ENCODE results near the gene AP3B1. TPM values are rescaled to one million over a fixed set of nuclear protein-coding genes. Genes with fewer than 3 reads are reported as not detected.

Gene AP3B1
- total RNA-seq, 1 donor from 2014 or later, result 64.1 TPM

GRCh38 chr5:78003450-78003849 is 291.0 kb downstream of the AP3B1 start:
- DNase-seq (ENCODE audit: low read depth), result no peak

DNA sequence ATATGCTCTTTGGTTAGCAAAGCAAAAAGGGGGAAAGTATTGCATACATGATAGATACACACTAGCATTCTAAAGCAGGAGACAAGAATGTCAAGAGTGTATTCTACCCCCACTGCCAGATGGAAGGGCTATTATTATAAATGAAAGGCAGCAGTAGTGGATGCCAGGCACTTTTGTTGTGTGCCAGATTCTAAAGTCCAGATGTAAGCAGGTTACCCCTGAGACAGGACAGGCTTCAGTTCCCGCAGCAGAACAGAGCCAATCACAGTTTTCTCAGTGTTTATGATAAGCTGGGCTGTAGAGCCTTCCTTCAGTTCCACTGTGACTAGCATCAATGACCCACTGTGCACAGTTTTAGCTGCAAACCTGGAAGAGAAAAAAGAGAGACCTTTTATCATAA is 291.8 kb downstream of the AP3B1 start:
- DNase-seq (ENCODE audit: low read depth), result no peak

DNA sequence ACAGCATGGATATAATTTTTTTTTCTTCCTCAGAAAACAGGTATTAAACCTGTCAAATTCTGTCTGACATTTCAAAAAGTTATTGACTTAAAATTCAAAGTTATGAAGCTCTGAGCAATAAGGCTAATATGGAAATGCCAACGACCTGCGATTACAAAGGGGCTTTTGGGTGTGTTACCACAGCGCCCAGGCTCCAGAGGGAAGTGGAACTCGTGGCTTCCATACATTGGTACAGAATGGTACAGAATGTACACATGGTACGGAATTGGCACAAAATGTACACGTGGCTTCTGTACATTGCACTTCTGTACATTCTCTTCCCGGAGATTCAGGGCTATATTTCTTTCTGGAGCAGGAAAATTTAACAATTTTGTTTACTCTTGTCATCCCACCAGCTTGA is 293.3 kb downstream of the AP3B1 start:
- no peak for DNase-seq (ENCODE audit: low read depth)

DNA sequence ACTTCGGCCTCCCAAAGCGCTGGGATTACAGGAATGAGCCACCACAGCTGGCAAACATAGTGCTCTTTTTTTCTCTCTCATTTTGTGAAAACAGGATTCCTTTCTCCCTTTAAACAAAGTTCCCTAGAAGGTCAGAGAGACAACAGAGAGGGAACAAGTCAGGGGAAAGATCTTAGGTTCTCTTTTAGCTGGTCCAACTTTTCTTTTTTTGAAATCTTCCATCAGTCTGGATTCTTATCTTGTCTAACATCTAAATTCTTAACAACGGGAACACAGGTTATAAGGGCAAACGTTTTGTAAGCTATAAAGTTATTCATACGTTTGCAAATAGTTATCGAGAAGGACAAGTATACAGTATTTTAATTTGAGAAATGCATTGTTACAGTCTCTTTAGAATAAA is 294.3 kb downstream of the AP3B1 start:
- DNase-seq (ENCODE audit: low read depth), result no peak

GRCh38 chr5:77999399-77999798 is 295.1 kb downstream of the AP3B1 start:
- no peak for DNase-seq (ENCODE audit: low read depth)

GRCh38 chr5:77996943-77997342 is 297.6 kb downstream of the AP3B1 start:
- no peak for DNase-seq (ENCODE audit: low read depth)

DNA sequence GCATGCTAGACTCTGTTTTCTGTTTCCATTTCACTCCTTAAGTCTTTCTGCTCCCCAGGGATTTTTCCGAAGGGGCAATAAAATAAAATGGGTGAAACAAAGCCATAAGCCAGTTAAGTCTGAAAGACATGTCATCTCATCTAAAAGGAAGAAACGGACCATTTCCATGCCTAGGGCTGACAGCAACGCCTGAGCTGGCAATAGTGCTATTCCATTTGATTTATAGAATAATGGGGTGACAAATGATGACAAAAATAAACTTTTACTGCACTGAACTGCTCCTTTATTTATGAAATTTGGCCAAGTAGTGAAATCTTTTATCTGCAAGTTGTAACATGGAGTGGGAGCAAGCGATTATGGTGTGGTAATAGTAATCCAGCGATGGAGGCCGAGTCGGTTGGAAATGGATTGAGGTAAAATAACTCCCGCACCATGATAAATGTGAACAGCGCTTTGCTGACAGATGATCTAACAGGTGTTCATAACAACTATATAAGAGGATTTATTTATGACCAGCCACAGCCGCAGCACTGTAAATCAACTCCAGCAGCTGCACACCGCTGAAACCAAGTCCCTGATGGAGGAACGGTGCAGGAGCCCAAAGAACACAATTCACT is 298.6 kb downstream of the AP3B1 start:
- DNase-seq (ENCODE audit: low read depth), result no peak

DNA sequence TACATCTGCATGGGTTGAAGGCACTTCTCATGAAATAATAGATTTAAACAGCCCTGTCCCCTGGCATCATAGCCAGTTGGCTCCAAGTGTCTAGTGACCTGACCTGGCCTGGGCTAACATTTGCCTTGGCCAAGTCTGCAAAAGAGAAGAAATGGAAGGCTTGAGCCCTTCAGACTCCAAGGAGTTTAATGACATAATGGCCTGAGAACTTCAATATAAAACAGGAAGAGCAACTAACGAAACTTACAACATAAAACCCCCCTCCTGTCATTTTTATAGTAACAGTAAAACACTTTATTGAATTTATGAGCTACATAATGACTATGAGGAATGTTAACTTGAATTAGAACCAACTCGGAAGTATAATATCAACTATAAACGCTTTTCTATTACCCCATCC is 299.6 kb downstream of the AP3B1 start:
- DNase-seq (ENCODE audit: low read depth), result no peak

DNA sequence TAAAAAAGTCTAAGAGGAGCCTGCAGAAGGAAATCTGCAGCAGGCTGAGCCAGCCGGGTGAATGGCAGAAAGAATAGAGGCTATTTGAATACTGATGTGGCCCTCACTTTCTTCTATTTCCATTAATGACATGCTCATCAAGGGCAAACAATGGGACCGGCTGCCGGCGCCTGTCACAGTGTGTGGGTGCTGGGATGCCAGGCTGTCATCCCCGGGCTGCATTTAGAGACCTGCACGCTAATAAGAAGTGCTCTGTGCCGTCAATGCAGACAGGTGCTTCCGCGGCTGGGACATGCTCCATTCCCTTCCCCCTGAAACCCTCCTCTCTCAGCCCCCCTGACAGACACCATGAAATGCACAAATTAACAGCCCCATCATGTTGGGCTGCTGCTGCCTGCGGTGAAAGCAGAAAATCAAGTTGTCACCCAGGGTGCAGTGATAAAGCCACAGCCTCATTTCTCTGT is 300.6 kb downstream of the AP3B1 start:
- DNase-seq (ENCODE audit: low read depth), result no peak

GRCh38 chr5:77993141-77993854 is 301.2 kb downstream of the AP3B1 start:
- DNase-seq (ENCODE audit: low read depth), result no peak

- no peak for DNase-seq (ENCODE audit: low read depth)
Measured at GRCh38 chr5:77991084-77991483, 303.4 kb downstream of the AP3B1 start.

- DNase-seq (ENCODE audit: low read depth), result no peak
Measured at GRCh38 chr5:77990020-77990419, 304.5 kb downstream of the AP3B1 start.

DNA sequence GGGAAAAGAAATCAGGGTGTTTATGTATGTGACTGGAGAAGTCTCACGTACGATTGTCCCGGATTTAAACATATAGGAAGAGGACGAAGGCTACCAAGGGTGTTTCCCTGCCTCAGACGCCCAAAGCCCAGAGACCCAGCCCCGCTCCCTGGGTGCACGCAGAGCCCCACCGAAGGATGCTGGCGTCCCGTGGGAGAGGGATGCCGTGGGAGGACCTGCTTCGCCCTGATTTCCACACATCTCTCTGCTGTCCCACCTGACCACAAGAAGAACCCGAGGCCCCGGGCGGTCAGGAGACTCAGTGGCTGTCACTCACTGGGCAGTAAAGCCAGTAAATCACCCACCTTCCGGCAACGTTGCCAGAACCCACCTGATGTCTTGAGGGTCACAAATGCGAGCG is 306.5 kb downstream of the AP3B1 start:
- no peak for DNase-seq (ENCODE audit: low read depth)

DNA sequence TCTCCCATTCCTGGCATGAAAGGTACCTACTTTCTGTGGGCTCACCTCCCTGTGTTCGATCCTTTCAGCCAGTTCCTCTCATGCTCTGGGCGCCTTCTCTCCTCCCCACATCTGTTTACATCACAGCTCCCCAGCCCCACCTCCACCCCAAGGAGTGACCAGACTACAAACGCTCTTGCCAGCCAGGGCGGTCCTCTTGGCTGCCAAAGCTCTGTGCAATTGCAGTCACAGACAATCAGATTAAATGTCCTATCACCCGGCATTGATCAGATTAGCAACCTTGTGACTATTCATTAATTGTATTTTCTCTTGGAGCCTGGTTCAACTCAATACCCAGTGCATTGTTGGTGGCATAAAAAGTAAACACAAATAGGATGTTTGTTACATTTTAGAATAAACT is 307.2 kb downstream of the AP3B1 start:
- DNase-seq (ENCODE audit: low read depth), result no peak

DNA sequence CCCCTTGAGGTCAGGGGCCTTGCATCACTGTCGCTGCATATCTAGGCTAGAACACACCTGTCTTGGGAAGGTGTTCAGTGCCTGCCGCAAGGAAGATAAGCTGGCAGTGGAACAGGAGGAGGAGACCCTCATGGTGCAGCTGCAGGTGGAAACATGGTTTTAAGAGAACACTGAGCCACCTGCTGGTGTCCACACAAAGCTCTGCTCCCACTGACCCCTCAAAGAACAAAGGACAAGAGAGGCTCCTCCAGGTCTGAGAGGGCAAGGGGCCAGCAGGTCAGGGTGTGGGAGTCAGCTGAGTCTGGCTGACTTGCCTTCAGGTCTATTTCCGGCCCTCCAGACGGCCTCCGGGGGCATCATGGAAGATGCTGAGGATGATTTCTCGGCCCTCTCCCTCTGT is 308.2 kb downstream of the AP3B1 start:
- no peak for DNase-seq (ENCODE audit: low read depth)

DNA sequence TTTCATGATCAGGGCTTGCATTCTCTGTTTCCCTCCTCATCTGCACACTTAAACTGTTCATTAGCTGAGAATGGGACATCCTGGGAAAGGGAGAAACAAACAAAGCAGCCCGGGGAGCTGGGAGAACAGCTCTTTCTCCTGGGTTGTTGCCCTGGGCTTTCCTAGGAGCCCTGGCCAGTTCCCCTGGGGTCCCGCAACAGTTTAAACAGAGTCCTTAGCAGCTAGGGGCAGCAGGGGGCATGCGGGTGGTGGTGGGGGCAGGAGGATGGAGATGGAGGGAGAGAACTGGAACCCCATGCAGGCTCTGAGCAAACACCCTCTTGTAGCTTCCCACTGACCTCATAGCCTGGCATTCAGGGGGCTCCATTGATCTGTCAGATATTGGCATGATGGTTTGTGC is 309.3 kb downstream of the AP3B1 start:
- no peak for DNase-seq (ENCODE audit: low read depth)

GRCh38 chr5:77984587-77984986 is 309.9 kb downstream of the AP3B1 start:
- DNase-seq (ENCODE audit: low read depth), result no peak

DNA sequence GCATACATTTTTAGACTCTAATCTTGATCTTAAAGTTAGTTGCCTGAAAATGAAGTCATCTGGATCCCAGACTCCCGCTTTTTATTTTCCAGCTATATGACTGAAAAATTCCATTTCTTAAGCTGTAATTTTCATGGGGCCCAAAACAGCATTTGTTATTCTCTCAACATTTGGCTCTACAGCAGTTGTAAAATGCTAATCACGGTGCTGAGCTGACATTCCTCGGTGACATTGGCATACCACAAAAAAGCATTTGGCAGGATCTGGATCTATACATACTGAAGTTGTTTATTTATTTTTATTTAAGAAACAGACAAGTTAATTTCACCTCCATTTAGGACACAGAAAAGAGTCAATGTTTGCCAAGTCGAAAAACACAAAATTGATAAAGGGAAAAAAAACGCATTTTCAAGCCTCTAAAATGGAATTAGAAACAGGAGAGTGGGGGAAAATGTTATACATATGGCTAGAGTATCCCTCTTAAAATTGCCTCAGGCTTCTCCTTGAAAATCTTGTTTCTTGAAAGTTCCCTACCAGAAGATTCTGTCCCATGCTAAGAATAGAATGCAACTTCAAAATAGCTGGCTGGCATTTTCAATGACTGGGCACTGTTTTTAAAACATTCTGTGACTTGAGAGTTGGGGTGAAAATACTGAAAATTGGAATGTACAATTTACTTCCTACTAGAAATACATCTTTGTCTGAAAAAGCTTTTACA is 310.9 kb downstream of the AP3B1 start:
- no peak for DNase-seq (ENCODE audit: low read depth)

- DNase-seq (ENCODE audit: low read depth), result no peak
Measured at GRCh38 chr5:77981820-77982219, 312.7 kb downstream of the AP3B1 start.

DNA sequence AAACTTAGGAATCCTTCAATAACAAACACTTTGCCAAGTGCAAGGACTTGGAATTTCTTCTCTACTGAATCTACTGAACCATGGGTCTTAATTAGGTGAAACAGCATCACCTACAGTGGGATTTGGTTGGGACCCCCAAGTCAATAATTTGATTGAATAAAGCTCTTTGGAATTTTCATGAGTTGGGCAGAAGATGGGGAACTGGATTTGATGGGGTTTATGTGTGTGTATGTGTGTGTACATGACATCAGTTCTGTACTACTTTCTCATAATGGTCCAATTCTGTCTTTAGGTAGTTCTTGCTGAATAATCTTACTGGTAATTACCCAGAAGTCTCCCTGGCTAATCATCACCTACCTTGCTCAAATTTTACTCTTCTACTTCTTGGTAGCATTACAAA is 319.9 kb downstream of the AP3B1 start:
- no peak for DNase-seq (ENCODE audit: low read depth)

- DNase-seq (ENCODE audit: low read depth), result no peak
Measured at GRCh38 chr5:77973253-77973609, 321.3 kb downstream of the AP3B1 start.

GRCh38 chr5:77972469-77973252 is 321.8 kb downstream of the AP3B1 start:
- DNase-seq (ENCODE audit: low read depth), result no peak
